NCI-H82 treated with DMSO at 0.1 percent for 48 hours (cell line): ENCODE measurements around the gene F8.
A peak's percentile ranks its signal among the peaks of the same experiment; 100 is the strongest.
"Not testable (repeated sequence)": the region's sequence is repeated elsewhere in the genome, so short reads cannot be mapped to it uniquely, and the experiment has no call there.

Experiments used
- DNase-seq: peaks from one replicate; lab custom pipeline; 2025; ENCODE audit not compliant: unreplicated experiment; lab: John Stamatoyannopoulos, UW

Gene F8

GRCh38 chrX:154817048-154817618 is 205.4 kb downstream of the F8 start:
- not testable (repeated sequence) for DNase-seq

GRCh38 chrX:154816326-154816898 is 206.1 kb downstream of the F8 start:
- DNase-seq = not testable (repeated sequence)

- no peak for DNase-seq
These were observed 207.2 kb downstream of the F8 start for GRCh38 chrX:154815274-154815818.

GRCh38 chrX:154813801-154814200 is 208.7 kb downstream of the F8 start:
- no peak for DNase-seq

DNA sequence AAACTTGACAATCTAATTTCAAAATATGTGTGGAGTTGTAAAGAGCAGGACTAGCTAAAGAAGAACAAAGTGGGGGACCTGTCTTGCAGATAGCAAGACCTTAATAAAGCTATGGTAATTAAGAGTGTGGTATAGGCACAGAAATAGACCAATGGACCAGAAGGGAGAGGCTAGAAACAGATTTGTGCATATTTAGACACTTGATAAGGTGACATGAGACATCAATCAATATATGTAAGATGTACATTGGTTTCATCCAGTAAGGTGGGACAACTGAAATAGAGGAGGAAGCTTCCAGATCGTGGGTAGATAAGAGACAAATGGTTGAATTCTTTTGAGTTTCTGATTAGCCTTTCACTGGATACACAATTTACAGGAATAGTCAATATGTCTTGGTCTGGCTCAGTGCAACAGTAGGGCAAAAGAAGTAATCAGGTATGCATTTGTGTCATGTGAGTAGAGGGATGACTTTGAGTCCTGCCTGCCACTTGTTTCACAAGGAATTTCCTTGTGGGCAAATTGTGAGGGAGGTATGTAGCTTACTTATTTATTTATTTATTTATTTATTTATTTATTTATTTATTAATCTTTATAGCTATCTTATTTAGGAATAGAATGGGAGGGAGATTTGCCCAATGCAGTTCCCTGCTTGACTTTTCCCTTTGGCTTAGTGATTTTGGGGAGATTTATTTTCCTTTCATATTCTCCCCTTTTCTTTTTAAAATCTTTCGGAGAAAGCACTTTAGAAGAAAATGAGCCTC is 210.0 kb downstream of the F8 start:
- DNase-seq = no peak

- no peak for DNase-seq
These were observed 212.4 kb downstream of the F8 start for GRCh38 chrX:154809939-154810665.

DNA sequence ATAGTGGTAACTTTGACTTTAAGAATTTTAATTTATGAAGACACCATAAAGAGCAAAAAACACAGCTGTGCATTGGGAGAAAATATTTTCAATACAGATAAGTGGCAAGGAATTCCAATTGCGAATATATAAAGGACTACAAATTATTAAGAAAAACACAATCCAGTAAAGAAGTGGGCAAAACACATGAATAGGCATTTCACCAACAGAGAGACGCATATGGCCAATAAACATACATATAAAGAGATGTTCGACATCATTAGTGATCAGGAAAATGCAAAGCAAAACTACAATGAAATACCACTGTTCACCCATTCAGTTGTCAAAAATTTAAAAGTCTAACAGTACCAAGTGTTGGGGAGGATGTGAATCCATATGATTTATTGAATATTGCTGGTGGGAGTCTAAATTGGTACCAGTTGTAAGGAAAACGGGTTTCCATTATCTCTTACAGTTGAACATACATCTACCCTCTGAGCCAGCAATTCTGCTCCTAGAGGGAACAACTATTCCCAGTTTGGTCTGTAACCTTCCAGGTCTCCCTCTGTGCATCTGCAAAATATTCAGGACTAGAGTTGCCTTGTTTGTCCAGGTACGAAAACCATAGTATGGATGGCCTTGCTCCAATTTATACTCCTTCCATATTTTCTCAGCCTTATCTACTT is 215.6 kb downstream of the F8 start:
- DNase-seq = no peak

DNA sequence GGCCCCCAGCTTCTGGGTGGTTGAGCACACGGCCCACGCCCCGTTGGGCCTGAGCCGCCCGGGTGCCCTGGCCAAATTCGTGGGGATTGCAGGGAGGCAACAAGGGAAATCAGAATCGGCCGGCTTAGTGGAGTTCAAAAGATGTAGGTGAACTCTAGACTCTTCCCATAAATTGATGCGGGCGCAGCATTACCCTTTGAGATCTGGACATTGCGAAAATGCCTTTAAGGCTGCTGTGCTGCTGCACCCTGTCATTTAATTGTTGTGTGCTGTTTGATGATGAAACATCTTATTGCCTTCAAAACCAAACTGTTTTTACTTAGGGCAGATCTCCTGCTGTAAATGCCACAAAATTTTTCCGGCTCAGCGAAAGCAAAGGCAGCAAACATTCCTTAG is 216.8 kb downstream of the F8 start:
- DNase-seq = no peak

DNA sequence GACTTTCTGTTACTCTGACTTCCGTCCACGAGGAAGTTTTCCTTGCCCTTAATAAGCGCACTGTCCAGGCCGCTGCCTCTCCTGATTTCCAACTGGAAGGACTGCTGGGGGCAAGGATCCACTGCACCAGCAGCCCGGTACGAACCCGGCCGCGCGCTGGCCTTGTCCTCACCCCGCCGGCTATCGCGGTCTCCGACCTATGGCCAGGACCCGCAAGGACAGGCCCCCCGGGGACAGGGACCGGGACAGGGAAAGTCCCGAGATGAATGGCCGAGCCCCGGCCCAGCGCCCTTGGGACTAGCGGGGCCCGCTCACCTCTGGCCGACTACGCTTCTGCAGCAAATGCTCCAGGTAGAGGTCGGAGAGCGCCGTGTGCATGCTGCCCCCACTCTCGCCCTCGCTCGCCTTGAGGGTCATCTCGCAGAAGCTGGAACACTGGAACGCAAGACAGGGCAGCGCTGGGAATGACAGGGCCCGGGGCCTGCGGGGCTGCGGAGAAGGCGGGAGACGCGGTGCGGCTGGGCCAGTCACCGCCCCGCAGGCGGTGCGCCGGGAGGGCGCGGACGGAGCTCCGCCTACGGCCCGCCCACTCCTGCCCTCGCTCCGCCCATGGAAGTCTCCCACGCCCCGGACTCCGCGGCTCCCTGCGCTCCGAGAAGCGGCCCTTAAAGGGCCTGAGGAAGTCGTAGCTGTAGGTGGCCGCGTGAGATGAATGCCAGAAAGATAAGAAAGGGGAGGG is 217.4 kb downstream of the F8 start, which contains the start of gene MPP1:
TSS of gene MPP1 (minus strand) at position 529 of the 739 bp plus-strand sequence. CDS start at position 417, 112 bp downstream.
- DNase-seq = peak; percentile 45

DNA sequence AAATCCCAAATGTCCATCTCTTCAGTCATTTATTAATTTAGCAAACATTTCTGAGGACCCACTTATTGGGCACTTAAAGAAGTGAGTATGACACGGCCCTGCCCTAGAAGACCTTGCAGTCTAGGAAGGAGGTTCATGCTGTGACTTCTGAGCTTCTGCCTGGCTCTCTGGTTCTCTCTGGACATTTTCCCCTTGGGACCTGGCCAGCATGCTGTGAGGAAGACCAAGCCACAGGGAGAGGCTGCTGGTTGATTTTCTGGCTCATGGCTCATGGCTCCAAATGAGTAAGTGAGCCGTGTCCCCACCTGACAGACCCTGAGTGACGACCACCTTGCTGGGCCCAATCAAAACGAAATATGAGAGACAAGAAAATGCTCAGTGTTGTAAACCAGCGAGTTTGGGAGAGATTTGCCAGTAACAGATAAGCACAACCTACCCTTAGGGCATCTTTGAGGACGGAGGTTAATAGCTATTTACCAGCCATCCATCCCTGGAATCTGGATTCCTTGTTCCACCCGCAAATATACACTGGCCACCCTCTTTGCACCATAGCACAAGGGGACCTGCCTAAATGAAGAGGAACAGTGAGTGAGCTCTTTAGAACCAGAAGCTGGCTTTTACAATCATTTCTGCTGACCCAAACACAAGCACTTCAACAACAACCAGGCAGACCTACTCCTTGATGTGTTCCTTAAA is 218.1 kb downstream of the F8 start:
- DNase-seq = no peak

GRCh38 chrX:154802947-154803346 is 219.6 kb downstream of the F8 start:
- DNase-seq = no peak

GRCh38 chrX:154800478-154801210 is 221.9 kb downstream of the F8 start:
- DNase-seq = no peak

- DNase-seq = peak; percentile 76
These were observed 222.8 kb downstream of the F8 start for GRCh38 chrX:154799556-154800348.

- DNase-seq = no peak
These were observed 225.5 kb downstream of the F8 start for GRCh38 chrX:154797006-154797405.

DNA sequence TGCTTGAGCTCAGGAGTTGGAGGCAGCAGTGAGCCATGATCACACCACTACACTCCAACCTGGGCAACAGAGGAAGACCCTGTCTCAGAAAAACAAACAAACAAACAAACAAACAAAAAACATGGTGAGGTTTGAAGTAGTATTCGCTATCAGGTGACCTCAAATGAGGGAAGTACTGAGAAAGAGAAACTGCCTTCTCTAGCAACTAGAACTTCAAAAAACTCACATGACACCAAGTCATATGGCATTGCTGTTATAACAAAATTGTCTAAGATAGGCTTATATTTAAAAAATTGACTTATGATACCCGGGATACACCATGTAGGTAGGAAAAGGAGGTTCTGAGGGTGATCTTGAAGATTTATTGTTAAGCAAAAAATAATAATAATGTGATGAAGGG is 227.5 kb downstream of the F8 start:
- DNase-seq = no peak

DNA sequence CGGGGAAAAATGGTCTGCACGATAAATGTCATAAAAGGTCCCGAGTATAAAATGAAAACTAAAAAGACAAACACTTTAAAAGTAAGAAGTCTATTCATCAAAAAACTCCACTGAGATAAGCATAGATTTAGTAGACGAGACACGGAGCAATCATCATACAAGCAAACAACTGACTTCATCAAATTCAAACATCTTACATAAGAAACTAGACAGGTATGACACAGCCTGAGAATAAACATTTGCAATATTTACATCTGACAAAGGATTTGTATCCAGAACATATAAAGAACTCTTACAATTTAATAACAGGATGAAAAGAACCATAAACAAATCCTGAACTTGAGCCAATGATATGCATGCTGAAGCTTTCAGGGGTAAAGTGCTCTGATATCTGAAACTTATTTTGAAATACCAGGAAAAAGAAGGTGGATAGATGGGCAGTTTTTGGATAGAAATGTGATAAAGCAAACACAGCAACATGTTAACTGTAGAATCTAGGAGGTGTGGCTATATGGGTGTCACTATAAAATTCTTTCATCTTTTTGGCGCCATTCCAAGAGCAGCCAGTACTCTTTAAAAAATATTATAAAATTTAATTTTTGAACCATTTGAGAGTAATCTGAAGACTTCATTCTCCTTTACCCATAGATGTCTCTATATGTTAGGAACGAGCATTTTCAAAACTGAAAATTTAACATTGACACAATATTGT is 229.3 kb downstream of the F8 start:
- DNase-seq = no peak

DNA sequence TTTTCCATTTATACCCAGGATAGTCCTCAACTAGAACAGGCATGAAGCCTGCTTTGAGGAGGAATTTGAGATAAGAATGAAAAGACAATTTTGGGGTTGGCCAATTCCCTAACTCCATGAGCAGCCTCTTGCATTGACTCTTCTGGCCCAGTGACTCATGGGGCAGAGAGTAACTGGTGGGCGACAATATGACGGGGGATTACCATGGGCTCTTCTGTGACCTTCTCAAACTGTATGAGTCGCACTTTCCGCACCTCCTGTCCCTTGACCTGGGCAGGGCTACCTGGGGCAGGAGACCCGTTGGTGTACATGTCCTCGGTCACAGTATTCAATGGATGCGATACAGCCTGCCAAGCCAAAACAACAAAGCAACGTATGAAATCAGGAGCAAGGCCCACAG is 230.6 kb downstream of the F8 start:
- no peak for DNase-seq
